HepG2 (cell line): ENCODE measurements around the gene ACSBG1. TPM values are rescaled to one million over a fixed set of nuclear protein-coding genes. Genes with fewer than 3 reads are reported as not detected.

Experiments
- ATAC-seq: fragments of 200-7000 bp; cut with Tn5 transposase; 3 replicates; pipeline ENCODE4 v1.9.1; 2020; ENCODE audit warnings: mild to moderate bottlenecking, moderate library complexity
- BruUV-seq: library from RNA; stranded (reverse); fragments of 400-500 nt; replicated peaks from 2 replicates; lab custom pipeline; 2021; lab: Mats Ljungman, UMichigan
- CTCF ChIA-PET: fragments of 300-600 bp; formaldehyde crosslinking; extraction: SDS; loops from one replicate; lab custom pipeline; 2021; ENCODE audit warnings: low total read pairs, inconsistent platforms, low intra/inter-chr PET ratio; lab: Yijun Ruan, JAX
- POLR2A ChIA-PET: fragments of 350-600 bp; sonication (Branson Sonifier 250); formaldehyde crosslinking; loops from one replicate; lab custom pipeline; 2020; ENCODE audit warnings: antibody characterized with exemption, inconsistent platforms; lab: Yijun Ruan, JAX
- DNase-seq: peaks from one replicate; pipeline ENCODE4 v3.0.0-alpha.2; 2015; ENCODE audit warnings: low spot score
- FAIRE-seq: peaks from 3 replicates; lab custom pipeline; 2011; peaks lifted over from hg19 to GRCh38; lab: Jason Lieb, UNC
- H2AFZ ChIP-seq: one replicate; pipeline ENCODE4 v1.6.1; 2011; ENCODE audit warnings: low read length, inconsistent platforms
- H3K27ac ChIP-seq: fragments of 300-600 bp; 3 replicates; pipeline ENCODE4 v1.8.0; 2011; ENCODE audit warnings: mixed run types, mild to moderate bottlenecking, mixed read lengths, low read length, inconsistent platforms; ENCODE audit not compliant: insufficient read depth; ENCODE audit errors: extremely low read length
- H3K27me3 ChIP-seq, 2 experiments: fragments of 200-600 bp in 1 of 2; 2 replicates in 1 of 2; 3 replicates in 1 of 2; pipeline versions ENCODE4 v1.6.0 to v1.8.0; 2011; ENCODE audit warnings: low read length in 2 of 2, mild to moderate bottlenecking in 2 of 2, moderate library complexity in 2 of 2, inconsistent platforms in 1 of 2; ENCODE audit not compliant: insufficient read depth in 2 of 2, control insufficient read depth in 1 of 2
- H3K36me3 ChIP-seq, 2 experiments: fragments of 200-600 bp in 1 of 2; replicated peaks in 1 of 2; 2 replicates in 1 of 2; 3 replicates in 1 of 2; pipeline versions ENCODE4 v1.5.1 to v1.8.0; 2011; ENCODE audit warnings: low read length in 2 of 2, inconsistent platforms in 1 of 2; ENCODE audit not compliant: insufficient read depth in 2 of 2, control insufficient read depth in 1 of 2
- H3K4me1 ChIP-seq: 2 replicates; pipeline ENCODE4 v1.5.1; 2012; ENCODE audit warnings: low read length, inconsistent platforms; ENCODE audit not compliant: insufficient read depth
- H3K4me2 ChIP-seq: 2 replicates; pipeline ENCODE4 v1.6.0; 2011; ENCODE audit warnings: low read depth, low read length, inconsistent platforms
- H3K4me3 ChIP-seq, 3 experiments: fragments of 200-600 bp in 1 of 3; sonication (generic), shearing (Covaris generic) in 1 of 3; replicated peaks in 1 of 3; 2 replicates each; pipeline ENCODE4 v1.5.1; 2011 to 2016; ENCODE audit warnings: low read length in 3 of 3, inconsistent platforms in 2 of 3, low read depth in 2 of 3, mild to moderate bottlenecking in 2 of 3, control low read depth in 1 of 3, mixed read lengths in 1 of 3; ENCODE audit not compliant: insufficient read depth in 1 of 3
- H3K79me2 ChIP-seq: one replicate; pipeline ENCODE4 v1.6.1; 2011; ENCODE audit warnings: low read length, inconsistent platforms; ENCODE audit not compliant: insufficient read depth
- H3K9ac ChIP-seq: 2 replicates; pipeline ENCODE4 v1.6.0; 2011; ENCODE audit warnings: mild to moderate bottlenecking, low read depth, low read length, inconsistent platforms; ENCODE audit not compliant: insufficient read depth
- H3K9me3 ChIP-seq: 2 replicates; pipeline ENCODE4 v1.5.1; 2012; ENCODE audit warnings: mild to moderate bottlenecking, low read length
- H4K20me1 ChIP-seq: 2 replicates; pipeline ENCODE4 v1.6.0; 2011; ENCODE audit warnings: inconsistent platforms, mild to moderate bottlenecking, low read length, moderate library complexity; ENCODE audit not compliant: insufficient read depth
- BHLHE40 ChIP-seq: IDR thresholded peaks from 2 replicates; pipeline ENCODE4 v1.6.1; 2011; ENCODE audit warnings: low read length, improper control_type of control experiment
- DBP ChIP-seq: sonication (generic); formaldehyde crosslinking; IDR thresholded peaks from 2 replicates; pipeline ENCODE4 v1.4.0; 2020; ENCODE audit warnings: missing genetic modification reagents; ENCODE audit errors: not compliant biosample characterization
- GZF1 ChIP-seq: sonication (generic); formaldehyde crosslinking; IDR thresholded peaks from 2 replicates; pipeline ENCODE4 v1.5.1; 2020; ENCODE audit warnings: mild to moderate bottlenecking, missing genetic modification reagents
- KMT2B ChIP-seq: IDR thresholded peaks from 2 replicates; pipeline ENCODE4 v1.6.1; 2016; ENCODE audit warnings: missing genetic modification reagents, missing compliant biosample characterization
- NCOR1 ChIP-seq: fragments of 200-600 bp; sonication (generic); IDR thresholded peaks from 2 replicates; pipeline ENCODE4 v1.7.0; 2017; ENCODE audit warnings: antibody characterized with exemption, low read length, borderline replicate concordance
- NR2F1 ChIP-seq, 2 experiments: fragments of 450-650 bp in 1 of 2; formaldehyde crosslinking in 1 of 2; IDR thresholded peaks; 2 replicates each; pipeline versions ENCODE4 v1.5.0 to v1.6.1; 2016 to 2020; ENCODE audit warnings: mild to moderate bottlenecking in 1 of 2, missing compliant biosample characterization in 1 of 2, missing genetic modification reagents in 1 of 2, moderate library complexity in 1 of 2
- RFX5 ChIP-seq: IDR thresholded peaks from 2 replicates; pipeline ENCODE4 v1.6.1; 2011; ENCODE audit warnings: low read depth, low read length, improper control_type of control experiment
- SCMH1 ChIP-seq: sonication (generic); formaldehyde crosslinking; IDR thresholded peaks from 2 replicates; pipeline ENCODE4 v1.9.0; 2021; ENCODE audit warnings: missing genetic modification reagents, mild to moderate bottlenecking, borderline replicate concordance
- SP1 ChIP-seq, 2 experiments: fragments of 450-650 bp in 1 of 2; sonication (generic) in 1 of 2; formaldehyde crosslinking in 1 of 2; IDR thresholded peaks; 2 replicates each; pipeline versions ENCODE4 v1.4.0 to v1.6.1; 2016 to 2020; ENCODE audit warnings: missing genetic modification reagents in 1 of 2
- SSRP1 ChIP-seq: IDR thresholded peaks from 2 replicates; pipeline ENCODE4 v1.6.1; 2016; ENCODE audit warnings: control low read depth
- ZBTB7A ChIP-seq: sonication (generic); formaldehyde crosslinking; IDR thresholded peaks from 2 replicates; pipeline ENCODE4 v1.8.0; 2022; ENCODE audit warnings: mild to moderate bottlenecking, missing genetic modification reagents
- ZNF510 ChIP-seq: sonication (generic); formaldehyde crosslinking; IDR thresholded peaks from 2 replicates; pipeline ENCODE4 v1.4.0; 2020; ENCODE audit warnings: low read depth, mild to moderate bottlenecking, missing genetic modification reagents
- ZNF552 ChIP-seq: sonication (generic); formaldehyde crosslinking; IDR thresholded peaks from 2 replicates; pipeline ENCODE4 v1.9.0; 2022; ENCODE audit warnings: missing genetic modification reagents, mild to moderate bottlenecking, borderline replicate concordance
- ZNF567 ChIP-seq: sonication (generic); formaldehyde crosslinking; IDR thresholded peaks from 2 replicates; pipeline ENCODE4 v1.8.1; 2023; ENCODE audit warnings: mild to moderate bottlenecking, missing genetic modification reagents, borderline replicate concordance
- ZNF7 ChIP-seq: IDR thresholded peaks from 2 replicates; pipeline ENCODE4 v1.6.1; 2016; ENCODE audit warnings: missing biosample characterization, missing genetic modification reagents
- ZNF780A ChIP-seq: sonication (generic); formaldehyde crosslinking; IDR thresholded peaks from 2 replicates; pipeline ENCODE4 v1.8.0; 2022; ENCODE audit warnings: mild to moderate bottlenecking, missing genetic modification reagents, moderate library complexity
- ZSCAN25 ChIP-seq: sonication (generic); formaldehyde crosslinking; IDR thresholded peaks from 2 replicates; pipeline ENCODE4 v1.8.0; 2022; ENCODE audit warnings: mild to moderate bottlenecking, missing genetic modification reagents
- WGBS: methylation state at CpG from one replicate; pipeline ENCODE4 v1.1.6; 2017; ENCODE audit warnings: low lambda C conversion rate; 5-methylcytosine and 5-hydroxymethylcytosine counted together
- in situ Hi-C: cut with HindIII; loops from 2 replicates; pipeline ENCODE4 v1.10.0; 2017; ENCODE audit warnings: low pct_unique_long_range_greater_than_20kb; ENCODE audit not compliant: extremely low pct_ligation_motif_present
- intact Hi-C: fragments of 100-400 bp; cut with micrococcal nuclease; formaldehyde crosslinking; loops from one replicate; pipeline ENCODE4 v1.10.0; 2022; ENCODE audit not compliant: unreplicated experiment
- polyA plus RNA-seq, 8 experiments: library from polyadenylated mRNA; depleted of rRNA in 3 of 8; stranded (reverse) in 7 of 8; unstranded in 1 of 8; fragments of >200 nt; fragmentation: Illumina TruSeq in 4 of 8; extraction: Trizol in 4 of 8; gene quantifications; 2 replicates each; pipeline versions ENCODE4 v1.2.1 to v1.2.3, GENCODE V29; 2011 to 2016; ENCODE audit warnings: low read depth in 4 of 8, missing spikeins in 1 of 8, mixed read lengths in 1 of 8; ENCODE audit not compliant: insufficient read depth in 1 of 8
- total RNA-seq, 5 experiments: library from RNA; depleted of rRNA; stranded (reverse); fragments of >200 nt; fragmentation: Illumina TruSeq; extraction: Trizol; gene quantifications; 2 replicates each; pipeline ENCODE4 v1.2.3, GENCODE V29; 2016; ENCODE audit warnings: low read depth in 1 of 5
- TF ChIP-seq, protein P1 (sequence below): sonication (generic); formaldehyde crosslinking; IDR thresholded peaks from 2 replicates; pipeline ENCODE4 v1.5.0; 2020; ENCODE audit warnings: missing genetic modification reagents
- TF ChIP-seq, protein P2 (sequence below): sonication (generic); formaldehyde crosslinking; IDR thresholded peaks from 2 replicates; pipeline ENCODE4 v1.4.0; 2020; ENCODE audit warnings: missing genetic modification reagents, low read depth, mild to moderate bottlenecking, borderline replicate concordance
- TF ChIP-seq, protein P3 (sequence below): sonication (generic); formaldehyde crosslinking; IDR thresholded peaks from 2 replicates; pipeline ENCODE4 v1.4.0; 2020; ENCODE audit warnings: missing genetic modification reagents

Gene ACSBG1
- total and polyA plus RNA-seq, 2 of the 13 experiments (the other 11 are each of a cell fraction or from before 2014, with no cell fraction given): 0.35 to 0.81 TPM

DNA sequence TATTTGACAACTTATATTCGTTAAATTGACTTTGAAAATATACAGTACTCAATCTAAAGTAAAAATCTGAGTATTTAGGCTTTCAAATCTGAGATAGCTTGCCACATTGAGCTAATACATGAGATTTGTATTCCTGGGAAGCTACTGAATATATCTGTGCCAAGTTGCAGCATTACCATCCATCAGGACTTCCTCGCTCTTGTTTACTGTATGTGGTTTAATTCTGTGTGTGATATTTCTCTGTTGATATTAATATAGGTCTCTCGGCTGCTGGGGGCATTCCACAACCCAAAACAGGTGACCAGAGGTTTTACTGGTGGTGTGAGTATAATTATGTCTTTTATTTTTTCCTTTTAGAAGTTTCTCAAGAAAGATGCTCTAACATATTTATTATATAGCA is 79.4 kb downstream of the ACSBG1 start:
- Histone ChIP-seq H3K4me1 (peaks cover 14% of the 10 kb centered on the region), H3K4me2 (no peak overlapping the region), H3K27ac (no peak overlapping the region), H3K9ac (no peak overlapping the region), H4K20me1 (peaks cover 1% of the 10 kb centered on the region; the same call in 1 of the 2 replicates)
- FAIRE-seq (no peak), DNase-seq (no peak)
- in situ Hi-C loops: no loop called here
- no TSS peak for BruUV-seq
- POLR2A ChIA-PET: no interaction called here
- TF ChIP-seq ZNF567 (CRISPR knock-in tag) (no peak), GZF1 (no peak), SP1 (IDR thresholded peaks at IDR 0.05) (no peak), SP1 (CRISPR knock-in tag; IDR thresholded peaks at IDR 0.05) (no peak), NCOR1 (no peak), SSRP1 (no peak), ZNF780A (CRISPR knock-in tag) (no peak), NR2F1 (CRISPR knock-in tag; IDR thresholded peaks at IDR 0.05) (no peak), ZNF552 (CRISPR knock-in tag) (no peak), DBP (CRISPR knock-in tag) (no peak), ZBTB7A (CRISPR knock-in tag) (no peak), RFX5 (no peak), SCMH1 (CRISPR knock-in tag) (no peak), ZNF510 (CRISPR knock-in tag) (no peak), KMT2B (CRISPR knock-in tag) (no peak), BHLHE40 (no peak), ZSCAN25 (CRISPR knock-in tag) (no peak), ZNF7 (CRISPR knock-in tag) (no peak)
- TF ChIP-seq, protein P1, sequence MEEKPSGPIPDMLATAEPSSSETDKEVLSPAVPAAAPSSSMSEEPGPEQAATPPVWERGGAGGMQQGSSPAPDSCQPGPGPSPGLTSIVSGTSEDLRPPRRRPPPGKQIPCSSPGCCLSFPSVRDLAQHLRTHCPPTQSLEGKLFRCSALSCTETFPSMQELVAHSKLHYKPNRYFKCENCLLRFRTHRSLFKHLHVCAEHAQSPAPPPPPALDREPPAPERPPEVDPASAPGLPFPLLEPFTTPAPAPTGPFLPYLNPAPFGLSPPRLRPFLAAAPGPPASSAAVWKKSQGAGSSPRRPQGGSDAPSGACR (CRISPR knock-in tag): no peak
- TF ChIP-seq, protein P2, sequence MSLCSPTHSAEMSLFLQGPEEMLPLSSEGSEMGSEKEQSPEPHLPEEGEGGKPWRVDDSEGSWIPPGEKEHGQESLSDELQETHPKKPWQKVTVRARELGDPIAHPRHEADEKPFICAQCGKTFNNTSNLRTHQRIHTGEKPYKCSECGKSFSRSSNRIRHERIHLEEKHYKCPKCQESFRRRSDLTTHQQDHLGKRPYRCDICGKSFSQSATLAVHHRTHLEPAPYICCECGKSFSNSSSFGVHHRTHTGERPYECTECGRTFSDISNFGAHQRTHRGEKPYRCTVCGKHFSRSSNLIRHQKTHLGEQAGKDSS (CRISPR knock-in tag): no peak
- TF ChIP-seq, protein P3, sequence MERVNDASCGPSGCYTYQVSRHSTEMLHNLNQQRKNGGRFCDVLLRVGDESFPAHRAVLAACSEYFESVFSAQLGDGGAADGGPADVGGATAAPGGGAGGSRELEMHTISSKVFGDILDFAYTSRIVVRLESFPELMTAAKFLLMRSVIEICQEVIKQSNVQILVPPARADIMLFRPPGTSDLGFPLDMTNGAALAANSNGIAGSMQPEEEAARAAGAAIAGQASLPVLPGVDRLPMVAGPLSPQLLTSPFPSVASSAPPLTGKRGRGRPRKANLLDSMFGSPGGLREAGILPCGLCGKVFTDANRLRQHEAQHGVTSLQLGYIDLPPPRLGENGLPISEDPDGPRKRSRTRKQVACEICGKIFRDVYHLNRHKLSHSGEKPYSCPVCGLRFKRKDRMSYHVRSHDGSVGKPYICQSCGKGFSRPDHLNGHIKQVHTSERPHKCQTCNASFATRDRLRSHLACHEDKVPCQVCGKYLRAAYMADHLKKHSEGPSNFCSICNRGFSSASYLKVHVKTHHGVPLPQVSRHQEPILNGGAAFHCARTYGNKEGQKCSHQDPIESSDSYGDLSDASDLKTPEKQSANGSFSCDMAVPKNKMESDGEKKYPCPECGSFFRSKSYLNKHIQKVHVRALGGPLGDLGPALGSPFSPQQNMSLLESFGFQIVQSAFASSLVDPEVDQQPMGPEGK (CRISPR knock-in tag): no peak
- TF ChIP-seq, all 625 proteins: peak for 0
- H3K9me3 ChIP-seq: no peaks in the 10 kb centered on the region
- peaks cover 3 to 17% of the 10 kb centered on the region in 2 experiments; a peak in 4 of 5 replicates for H3K36me3 ChIP-seq
- ATAC-seq: no peak
- H3K79me2 ChIP-seq: peaks cover 14% of the 10 kb centered on the region
- CTCF ChIA-PET: no interaction called here
- no peak overlapping the region for H3K4me3 ChIP-seq
- H2AFZ ChIP-seq: no peak overlapping the region
- WGBS: 92% methylated on average over 3 of the region's 3 CpGs
- H3K27me3 ChIP-seq: no peaks in the 10 kb centered on the region
- intact Hi-C loops: no loop called here
